HG03342 (cell line): ENCODE results near the gene ZNF697.
"Not testable (repeated sequence)": the region's sequence is repeated elsewhere in the genome, so short reads cannot be mapped to it uniquely, and the experiment has no call there.

Experiments used
- ATAC-seq: cut with Tn5 transposase; IDR thresholded peaks from one replicate; pipeline ENCODE4 v1.9.1; 2021; ENCODE audit warnings: mild to moderate bottlenecking, moderate library complexity; ENCODE audit not compliant: unreplicated experiment

The ZNF697 gene

GRCh38 chr1:119603695-119604094 is 44.4 kb downstream of the ZNF697 start:
- no peak for ATAC-seq

- ATAC-seq, result not testable (repeated sequence)
Measured at GRCh38 chr1:119603241-119603640, 44.8 kb downstream of the ZNF697 start.

- ATAC-seq, result not testable (repeated sequence)
Measured at GRCh38 chr1:119602789-119603188, 45.3 kb downstream of the ZNF697 start.

- no peak for ATAC-seq
Measured at GRCh38 chr1:119602169-119602568, 45.9 kb downstream of the ZNF697 start.

- no peak for ATAC-seq
Measured at GRCh38 chr1:119600976-119601375, 47.1 kb downstream of the ZNF697 start.

- ATAC-seq, result no peak
Measured at GRCh38 chr1:119600561-119600960, 47.5 kb downstream of the ZNF697 start.

GRCh38 chr1:119595606-119596005 is 52.5 kb downstream of the ZNF697 start:
- no peak for ATAC-seq

- ATAC-seq, result no peak
Measured at GRCh38 chr1:119595168-119595567, 52.9 kb downstream of the ZNF697 start.

GRCh38 chr1:119594376-119594775 is 53.7 kb downstream of the ZNF697 start:
- no peak for ATAC-seq

- no peak for ATAC-seq
Measured at GRCh38 chr1:119593805-119594204, 54.3 kb downstream of the ZNF697 start.

- no peak for ATAC-seq
Measured at GRCh38 chr1:119590393-119590792, 57.7 kb downstream of the ZNF697 start.

- no peak for ATAC-seq
Measured at GRCh38 chr1:119588621-119589020, 59.4 kb downstream of the ZNF697 start.

GRCh38 chr1:119587341-119587740 is 60.7 kb downstream of the ZNF697 start:
- ATAC-seq, result no peak

- ATAC-seq, result not testable (repeated sequence)
Measured at GRCh38 chr1:119585801-119586200, 62.3 kb downstream of the ZNF697 start.

- peak; percentile 64 for ATAC-seq
Measured at GRCh38 chr1:119582801-119583200, 65.3 kb downstream of the ZNF697 start.

- not testable (repeated sequence) for ATAC-seq
Measured at GRCh38 chr1:119581076-119581475, 67.0 kb downstream of the ZNF697 start.

GRCh38 chr1:119573886-119574285 is 74.2 kb downstream of the ZNF697 start:
- ATAC-seq, result no peak

GRCh38 chr1:119569930-119570622 is 78.0 kb downstream of the ZNF697 start:
- not testable (repeated sequence) for ATAC-seq
